ENCODE results near the gene CRAMP1. TPM values are rescaled to one million over a fixed set of nuclear protein-coding genes. Genes with fewer than 3 reads are reported as not detected.

The CRAMP1 gene
- total and polyA plus RNA-seq, 2 of the 8 experiments (the other 6 are each of a cell fraction or from before 2014, with no cell fraction given), result 19.2 to 23.2 TPM

- no peak for FAIRE-seq
- 93% methylated on average over 32 of the region's 32 CpGs; no CpG with 5 or more reads in 1 of the 2 experiments for WGBS, 2 experiments (ENCODE audit: extremely low coverage in 1 of 2, insufficient coverage in 1 of 2, insufficient read length in 1 of 2, insufficient replicate concordance in 2 of 2, low coverage in 1 of 2, low lambda C conversion rate in 2 of 2, missing lambda C conversion rate in 1 of 2)
- POLR2A ChIA-PET (ENCODE audit: partially characterized antibody), result interaction anchor here (0.7 to 2.3 kb wide), 2 partner anchors 23 to 47 kb away, joined by 3 to 5 read pairs; partner anchors contain the start of gene JPT2
- no peak for TF ChIP-seq PHF8 (conservative IDR thresholded peaks at IDR 0.05; ENCODE audit: low read depth, low read length)
- TF ChIP-seq JUN (IDR thresholded peaks at IDR 0.05; ENCODE audit: low read depth, low read length), result no peak
- no peak for TF ChIP-seq HDAC2 (IDR thresholded peaks at IDR 0.05; ENCODE audit: borderline replicate concordance in 1 of 2, low read depth in 2 of 2, low read length in 2 of 2)
- TF ChIP-seq RXRA (IDR thresholded peaks at IDR 0.05; ENCODE audit: insufficient read depth, low read depth, low read length), result no peak
- TF ChIP-seq CBX5 (IDR thresholded peaks at IDR 0.05; ENCODE audit: low read depth, low read length), result no peak
- TF ChIP-seq E2F6 (IDR thresholded peaks at IDR 0.05), result no peak
- TF ChIP-seq SP4 (IDR thresholded peaks at IDR 0.05; ENCODE audit: low read length), result no peak
- no peak for TF ChIP-seq ZNF274 (IDR thresholded peaks at IDR 0.05; ENCODE audit: borderline replicate concordance, extremely low read depth, low read length)
- no peak for TF ChIP-seq ATF3 (IDR thresholded peaks at IDR 0.05; ENCODE audit: insufficient read depth, low read depth, low read length)
- no peak for TF ChIP-seq KDM1A (IDR thresholded peaks at IDR 0.05; ENCODE audit: borderline replicate concordance, low read length)
- no peak for TF ChIP-seq BACH1 (IDR thresholded peaks at IDR 0.05; ENCODE audit: low read length)
Observed at GRCh38 chr16:1654505-1655268, 42.5 kb downstream of the CRAMP1 start.

More at GRCh38 chr16:1654505-1655268, 42.5 kb downstream of the CRAMP1 start:
- Histone ChIP-seq H2BK5ac (ENCODE audit: low read depth, low read length) (no peak overlapping the region), H3K4me2 (ENCODE audit: insufficient read depth in 1 of 2, low read depth in 2 of 2, low read length in 2 of 2) (no peak overlapping the region), H3K36me3 (ENCODE audit: control insufficient read depth in 2 of 4, insufficient read depth in 4 of 4, low read length in 3 of 4) (peaks cover 14 to 35% (median 32%) of the 10 kb centered on the region in 4 experiments; a peak in 7 of 8 replicates), H2BK120ac (replicated peaks; ENCODE audit: low read depth, low read length) (no peak overlapping the region), H4K5ac (ENCODE audit: insufficient read length, low read depth, low read length) (no peak overlapping the region), H3K27me3 (replicated peaks in 1 of 4; ENCODE audit: control insufficient read depth in 3 of 4, extremely low read depth in 1 of 4, insufficient read depth in 3 of 4, low read length in 3 of 4) (no peaks in the 10 kb centered on the region), H3K4ac (replicated peaks; ENCODE audit: insufficient read length, low read depth, low read length) (no peak overlapping the region), H2AFZ (ENCODE audit: low read length) (no peak overlapping the region), H3K79me2 (ENCODE audit: control insufficient read depth in 1 of 2, insufficient read depth in 2 of 2, low read length in 2 of 2) (0 out of 4 replicates have a peak, but pooled peaks cover 0 to 3% of the 10 kb centered on the region in 2 experiments), H3K56ac (replicated peaks; ENCODE audit: insufficient read length, low read depth, low read length) (no peak overlapping the region), H3K18ac (ENCODE audit: extremely low read depth, low read length) (no peak overlapping the region), H2BK15ac (ENCODE audit: low read length) (no peak overlapping the region), H4K91ac (replicated peaks; ENCODE audit: insufficient read length, low read length) (no peak overlapping the region), H3K79me1 (ENCODE audit: low read depth, low read length) (peaks cover 12% of the 10 kb centered on the region; the same call in 1 of the 2 replicates), H2AK5ac (ENCODE audit: low read depth, low read length) (no peak overlapping the region), H4K8ac (ENCODE audit: extremely low read depth, insufficient read depth, low read length) (no peak overlapping the region; the same call in 1 of the 2 replicates), H3K9ac (replicated peaks in 1 of 4; ENCODE audit: extremely low read depth in 1 of 4, low read depth in 3 of 4, low read length in 3 of 4) (no peak overlapping the region), H3K9me3 (ENCODE audit: insufficient read depth in 2 of 2, low read depth in 1 of 2, low read length in 1 of 2) (no peaks in the 10 kb centered on the region), H3K4me3 (ENCODE audit: extremely low read depth in 1 of 4, insufficient read depth in 2 of 4, low read depth in 3 of 4, low read length in 4 of 4) (no peak overlapping the region), H3K23me2 (ENCODE audit: low read depth, low read length) (no peaks in the 10 kb centered on the region), H2BK12ac (ENCODE audit: low read depth, low read length) (no peak overlapping the region), H4K20me1 (replicated peaks in 1 of 2; ENCODE audit: control insufficient read depth in 1 of 2, insufficient read depth in 2 of 2, low read length in 2 of 2) (peaks cover 8 to 30% of the 10 kb centered on the region in 2 experiments), H3K14ac (ENCODE audit: insufficient read length) (no peak overlapping the region), H2BK20ac (ENCODE audit: low read length) (no peak overlapping the region), H3K4me1 (replicated peaks in 1 of 4; ENCODE audit: control insufficient read depth in 3 of 4, insufficient read depth in 4 of 4, low read length in 3 of 4) (no peaks in the 10 kb centered on the region), H3K23ac (ENCODE audit: insufficient read length) (no peak overlapping the region), H3K27ac (ENCODE audit: low read depth, low read length) (no peak overlapping the region)
- CTCF ChIA-PET (ENCODE audit: partially characterized antibody), result no interaction called here
- DNase-seq (ENCODE audit: low read depth in 1 of 2, low spot score in 2 of 2), result no peak
